Suprapubic skin (tissue), 4 donors: ENCODE measurements around the gene HES1. TPM values are rescaled to one million over a fixed set of nuclear protein-coding genes. Genes with fewer than 3 reads are reported as not detected.

ENCODE experiments used
- DNase-seq, 2 donors: peaks; one replicate each; pipeline ENCODE4 v3.0.0-alpha.2; 2019; ENCODE audit warnings: low spot score in 2 of 2
- H3K27ac ChIP-seq: fragments of 200-600 bp; sonication (generic); one replicate; pipeline ENCODE4 v1.5.1; 2019
- H3K27me3 ChIP-seq: fragments of 200-600 bp; sonication (generic); one replicate; pipeline ENCODE4 v1.5.1; 2019
- H3K36me3 ChIP-seq: fragments of 200-600 bp; sonication (generic); one replicate; pipeline ENCODE4 v1.5.1; 2019
- H3K4me1 ChIP-seq: fragments of 200-600 bp; sonication (generic); one replicate; pipeline ENCODE4 v1.5.1; 2019
- H3K4me3 ChIP-seq: fragments of 200-600 bp; sonication (generic); one replicate; pipeline ENCODE4 v1.5.1; 2019; ENCODE audit warnings: mild to moderate bottlenecking
- H3K9me3 ChIP-seq: fragments of 200-600 bp; sonication (generic); one replicate; pipeline ENCODE4 v1.5.1; 2019
- CTCF ChIP-seq, 2 donors: fragments of 200-600 bp in 1 of 2; fragments of 450-650 bp in 1 of 2; sonication (generic) in 1 of 2; IDR thresholded peaks; one replicate each; pipeline ENCODE4 v1.5.1; 2016 to 2019; ENCODE audit warnings: antibody characterized with exemption in 2 of 2, mild to moderate bottlenecking in 1 of 2, moderate library complexity in 1 of 2
- EP300 ChIP-seq: sonication (generic); formaldehyde crosslinking; IDR thresholded peaks from one replicate; pipeline ENCODE4 v1.6.1; 2017; ENCODE audit warnings: antibody characterized with exemption
- POLR2A ChIP-seq, 2 donors: fragments of 450-650 bp; IDR thresholded peaks; one replicate each; pipeline ENCODE4 v1.6.1; 2017; ENCODE audit warnings: antibody characterized with exemption in 2 of 2, mild to moderate bottlenecking in 2 of 2, moderate library complexity in 2 of 2
- POLR2AphosphoS5 ChIP-seq, 3 donors: sonication (generic); formaldehyde crosslinking; IDR thresholded peaks; one replicate each; pipeline ENCODE4 v1.6.1; 2017; ENCODE audit warnings: antibody characterized with exemption in 3 of 3
- WGBS: methylation state at CpG from one replicate; pipeline ENCODE4 v1.1.5; 2018; 5-methylcytosine and 5-hydroxymethylcytosine counted together
- total RNA-seq, 4 donors: library from RNA; depleted of rRNA; stranded (reverse); fragments of >200 nt; gene quantifications; one replicate each; pipeline ENCODE4 v1.1.0, GENCODE V29; 2016

Gene HES1
- total RNA-seq, 4 donors from 2014 or later: 128 to 206 (median 154) TPM

DNA sequence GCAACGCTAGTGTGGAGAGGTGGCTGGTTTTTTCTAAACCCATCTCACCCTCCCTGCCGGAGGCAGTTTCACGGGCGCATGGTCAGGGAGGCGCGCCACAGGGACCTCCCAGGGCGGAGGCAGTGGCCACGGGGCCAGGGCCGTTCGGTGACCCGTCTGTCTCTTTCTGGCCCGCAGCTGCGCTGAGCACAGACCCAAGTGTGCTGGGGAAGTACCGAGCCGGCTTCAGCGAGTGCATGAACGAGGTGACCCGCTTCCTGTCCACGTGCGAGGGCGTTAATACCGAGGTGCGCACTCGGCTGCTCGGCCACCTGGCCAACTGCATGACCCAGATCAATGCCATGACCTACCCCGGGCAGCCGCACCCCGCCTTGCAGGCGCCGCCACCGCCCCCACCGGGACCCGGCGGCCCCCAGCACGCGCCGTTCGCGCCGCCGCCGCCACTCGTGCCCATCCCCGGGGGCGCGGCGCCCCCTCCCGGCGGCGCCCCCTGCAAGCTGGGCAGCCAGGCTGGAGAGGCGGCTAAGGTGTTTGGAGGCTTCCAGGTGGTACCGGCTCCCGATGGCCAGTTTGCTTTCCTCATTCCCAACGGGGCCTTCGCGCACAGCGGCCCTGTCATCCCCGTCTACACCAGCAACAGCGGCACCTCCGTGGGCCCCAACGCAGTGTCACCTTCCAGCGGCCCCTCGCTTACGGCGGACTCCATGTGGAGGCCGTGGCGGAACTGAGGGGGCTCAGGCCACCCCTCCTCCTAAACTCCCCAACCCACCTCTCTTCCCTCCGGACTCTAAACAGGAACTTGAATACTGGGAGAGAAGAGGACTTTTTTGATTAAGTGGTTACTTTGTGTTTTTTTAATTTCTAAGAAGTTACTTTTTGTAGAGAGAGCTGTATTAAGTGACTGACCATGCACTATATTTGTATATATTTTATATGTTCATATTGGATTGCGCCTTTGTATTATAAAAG is 1.8 kb downstream of the HES1 start:
- WGBS: 24% methylated on average over 12 of the region's 69 CpGs
- no peaks in the 10 kb centered on the region for H3K27me3 ChIP-seq
- H3K9me3 ChIP-seq: no peaks in the 10 kb centered on the region
- peak overlapping the region; percentile 68 for H3K4me3 ChIP-seq
- peak overlapping the region; percentile 92 for H3K27ac ChIP-seq
- H3K4me1 ChIP-seq: peaks cover 88% of the 10 kb centered on the region
- peak in 1 of 2 donors; percentile 78 for DNase-seq
- peaks cover 6% of the 10 kb centered on the region for H3K36me3 ChIP-seq
- TF ChIP-seq CTCF (IDR thresholded peaks at IDR 0.05) (peak in 1 of 2 donors; percentile 13), POLR2AphosphoS5 (IDR thresholded peaks at IDR 0.05) (peak in 1 of 3 donors; percentile 61), POLR2A (IDR thresholded peaks at IDR 0.05) (no peak)

DNA sequence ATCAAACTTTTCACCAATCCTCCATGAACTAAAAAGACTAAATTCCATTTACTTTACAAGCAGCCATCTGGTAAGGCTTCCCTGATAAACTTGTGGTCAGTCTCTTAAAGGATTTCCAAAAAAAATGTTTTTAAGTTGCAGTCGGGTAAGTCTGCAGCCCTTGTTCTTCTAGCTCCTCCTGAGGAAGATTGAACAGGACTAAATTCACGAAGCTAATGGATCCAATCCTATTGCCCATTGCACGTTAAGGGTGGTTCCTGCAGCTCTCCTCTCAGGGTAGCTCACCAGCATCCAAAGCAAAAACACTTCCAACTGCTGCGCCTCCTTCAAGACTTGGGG is 2.8 kb downstream of the HES1 start:
- no peak for TF ChIP-seq EP300
- TF ChIP-seq CTCF (IDR thresholded peaks at IDR 0.05): no peak
- no peak for TF ChIP-seq POLR2A (IDR thresholded peaks at IDR 0.05)
- no peak for TF ChIP-seq POLR2AphosphoS5 (IDR thresholded peaks at IDR 0.05)
- H3K27ac ChIP-seq: peak overlapping the region; percentile 96
- WGBS: 43% methylated on average over 4 of the region's 4 CpGs
- no peak for DNase-seq
- no peaks in the 10 kb centered on the region for H3K9me3 ChIP-seq
- H3K4me3 ChIP-seq: peak overlapping the region; percentile 68
- H3K27me3 ChIP-seq: no peaks in the 10 kb centered on the region
- peaks cover 80% of the 10 kb centered on the region for H3K4me1 ChIP-seq
- H3K36me3 ChIP-seq: peaks cover 6% of the 10 kb centered on the region

- H3K4me1 ChIP-seq: peaks cover 77% of the 10 kb centered on the region
- no peak for TF ChIP-seq EP300
- no peak for TF ChIP-seq CTCF (IDR thresholded peaks at IDR 0.05)
- TF ChIP-seq POLR2AphosphoS5 (IDR thresholded peaks at IDR 0.05): no peak
- no peak for TF ChIP-seq POLR2A (IDR thresholded peaks at IDR 0.05)
- no peak for DNase-seq
- peak overlapping the region; percentile 96 for H3K27ac ChIP-seq
- peak overlapping the region; percentile 68 for H3K4me3 ChIP-seq
- no peaks in the 10 kb centered on the region for H3K9me3 ChIP-seq
- WGBS: 25% methylated on average over 12 of the region's 21 CpGs
- peaks cover 6% of the 10 kb centered on the region for H3K36me3 ChIP-seq
- no peaks in the 10 kb centered on the region for H3K27me3 ChIP-seq
Observed at GRCh38 chr3:194139071-194139813, 3.3 kb downstream of the HES1 start.

DNA sequence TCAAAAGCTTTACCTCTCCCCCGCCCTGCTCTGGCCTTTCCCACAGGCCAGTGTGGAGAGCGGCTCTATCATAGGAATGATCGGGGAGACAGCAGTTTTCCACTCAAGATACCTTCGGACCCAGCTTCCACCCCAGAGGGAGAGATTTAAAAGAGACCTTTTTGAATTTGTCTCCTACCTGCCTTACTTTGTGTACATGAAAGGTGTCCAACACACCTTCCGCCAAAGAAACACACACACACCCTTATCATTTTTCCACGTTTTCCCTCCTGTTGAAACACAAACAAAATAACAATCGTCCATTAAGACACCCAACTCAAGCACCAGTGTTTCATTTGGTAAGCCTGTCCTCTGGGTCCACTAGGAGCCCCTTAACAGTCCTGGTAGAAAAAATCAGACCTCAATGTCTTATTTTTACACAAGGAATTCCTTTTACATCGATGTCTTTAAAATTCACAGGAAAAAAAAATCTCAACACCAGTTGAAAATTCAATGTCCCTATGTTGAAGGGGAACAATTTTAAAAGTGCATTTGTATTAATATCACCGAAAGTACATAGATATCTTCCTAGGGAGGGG is 4.0 kb downstream of the HES1 start:
- TF ChIP-seq POLR2A (IDR thresholded peaks at IDR 0.05): no peak
- TF ChIP-seq EP300: no peak
- no peak for TF ChIP-seq CTCF (IDR thresholded peaks at IDR 0.05)
- TF ChIP-seq POLR2AphosphoS5 (IDR thresholded peaks at IDR 0.05): no peak
- Histone ChIP-seq H3K36me3 (peaks cover 6% of the 10 kb centered on the region), H3K27ac (peak overlapping the region; percentile 96), H3K9me3 (no peaks in the 10 kb centered on the region), H3K4me3 (peak overlapping the region; percentile 68), H3K27me3 (no peaks in the 10 kb centered on the region), H3K4me1 (peaks cover 72% of the 10 kb centered on the region)
- 27% methylated on average over 9 of the region's 9 CpGs for WGBS
- DNase-seq: no peak
